HG03135 (cell line): ENCODE data around the gene MYL12A.
"Not testable (repeated sequence)": the region's sequence is repeated elsewhere in the genome, so short reads cannot be mapped to it uniquely, and the experiment has no call there.

Experiments
- ATAC-seq: cut with Tn5 transposase; IDR thresholded peaks from one replicate; pipeline ENCODE4 v1.9.1; 2021; ENCODE audit warnings: mild to moderate bottlenecking, moderate library complexity; ENCODE audit not compliant: unreplicated experiment

The MYL12A gene

DNA sequence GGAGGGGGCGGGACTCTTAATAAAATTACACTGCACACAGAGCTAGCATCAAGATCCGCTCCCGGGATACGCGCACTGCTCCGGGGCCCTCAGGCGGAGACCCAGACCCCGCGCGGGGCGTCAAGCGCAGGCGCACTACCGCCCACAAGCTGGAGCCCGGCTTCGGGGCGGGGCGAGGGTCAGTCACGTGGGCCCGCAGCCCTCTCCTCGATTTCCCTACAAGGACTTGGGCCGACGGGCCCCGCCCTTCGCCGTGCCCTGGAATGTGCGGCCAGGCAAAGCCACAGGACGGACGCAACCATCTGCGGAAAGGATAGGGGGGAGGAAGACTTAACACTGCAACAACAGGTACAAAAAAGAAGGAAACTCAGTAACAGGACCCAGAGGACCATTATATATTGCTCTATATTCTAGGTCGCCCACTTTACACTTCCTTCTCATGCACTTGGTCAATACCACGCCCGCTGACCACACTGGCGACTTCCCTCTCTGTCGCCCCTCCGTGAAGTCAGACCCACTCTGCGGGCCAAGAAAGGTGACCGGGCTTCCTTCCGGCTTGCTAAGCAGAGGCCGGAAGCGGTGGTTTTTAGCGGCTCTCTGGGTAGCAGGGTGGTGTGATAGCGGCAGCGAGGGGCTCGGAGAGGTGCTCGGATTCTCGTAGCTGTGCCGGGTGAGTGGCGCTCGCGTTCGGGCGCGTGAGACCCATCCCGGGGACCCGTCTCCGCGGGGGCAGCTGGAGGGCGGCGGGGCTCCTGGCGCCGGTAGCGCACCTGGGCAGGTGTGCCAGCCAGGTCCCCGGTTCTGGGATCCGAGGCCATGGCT, at the start of gene MYL12A:
TSS of gene MYL12A (plus strand) at position 562 of the 822 bp plus-strand sequence. CDS start 5,447 bp downstream, outside the sequence.
- ATAC-seq = peak; percentile 84

- ATAC-seq = not testable (repeated sequence)
These were observed 49.2 kb upstream of the MYL12A start for GRCh38 chr18:3198260-3198860.

GRCh38 chr18:3199942-3200645, 47.5 kb upstream of the MYL12A start:
- ATAC-seq = no peak

- ATAC-seq = no peak
These were observed 42.4 kb upstream of the MYL12A start for GRCh38 chr18:3205239-3205638.

GRCh38 chr18:3207565-3207964, 40.0 kb upstream of the MYL12A start:
- no peak for ATAC-seq

DNA sequence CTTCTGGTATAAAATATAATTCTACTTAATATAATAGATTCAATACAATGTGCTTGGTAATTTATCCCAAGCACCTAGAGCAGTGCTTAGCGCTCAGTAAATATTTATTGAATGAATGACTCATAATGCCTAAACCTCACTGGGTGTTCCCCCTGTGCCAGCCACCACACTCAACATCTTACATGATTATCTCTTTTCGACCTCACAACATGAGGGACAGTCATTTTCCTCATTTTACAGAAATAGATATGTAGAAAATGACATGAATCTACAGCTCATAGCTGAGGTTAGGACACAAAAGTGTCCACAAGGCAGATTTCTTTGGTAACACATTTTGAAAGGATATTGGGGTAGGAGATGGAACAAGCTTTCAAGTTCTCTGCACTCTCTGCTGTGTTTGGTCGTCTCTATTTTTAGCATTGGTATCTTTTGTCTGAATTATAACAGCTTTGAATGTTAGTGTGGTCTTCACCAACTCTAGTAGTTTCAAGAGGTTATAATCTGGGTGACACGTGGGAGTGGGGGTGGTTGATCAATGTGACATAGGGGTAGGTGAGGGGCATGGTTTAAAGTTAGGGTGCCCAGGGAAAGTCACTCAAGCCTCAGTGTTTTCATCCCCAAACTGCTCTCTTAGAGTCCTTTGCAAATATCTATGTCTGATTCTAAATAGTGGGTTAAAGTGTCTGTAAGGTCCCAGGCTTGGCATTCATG, 37.6 kb upstream of the MYL12A start:
- ATAC-seq = no peak

GRCh38 chr18:3211236-3211992, 36.2 kb upstream of the MYL12A start:
- no peak for ATAC-seq

DNA sequence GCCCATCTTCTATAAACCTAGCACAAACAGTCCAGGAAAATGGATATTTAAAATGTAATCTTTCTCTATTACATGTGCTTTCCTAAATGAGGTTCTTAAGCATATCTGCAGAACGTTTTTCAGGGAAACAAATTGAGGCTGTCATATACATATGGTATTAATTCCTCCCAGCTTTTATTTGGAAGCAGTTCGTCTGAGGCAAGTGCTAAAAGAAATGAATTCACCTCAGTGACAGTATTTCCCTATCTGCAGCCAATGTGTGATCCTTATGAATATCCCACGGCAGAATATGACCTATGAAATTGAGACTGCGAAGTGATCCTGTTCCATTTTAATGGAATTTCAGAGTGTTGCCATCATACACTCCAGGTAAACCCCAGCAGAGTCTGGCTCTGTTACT, 34.9 kb upstream of the MYL12A start:
- ATAC-seq = no peak

GRCh38 chr18:3213300-3214059, 34.1 kb upstream of the MYL12A start:
- no peak for ATAC-seq

- no peak for ATAC-seq
These were observed 32.6 kb upstream of the MYL12A start for GRCh38 chr18:3214855-3215637.

GRCh38 chr18:3216987-3217386, 30.6 kb upstream of the MYL12A start:
- no peak for ATAC-seq

DNA sequence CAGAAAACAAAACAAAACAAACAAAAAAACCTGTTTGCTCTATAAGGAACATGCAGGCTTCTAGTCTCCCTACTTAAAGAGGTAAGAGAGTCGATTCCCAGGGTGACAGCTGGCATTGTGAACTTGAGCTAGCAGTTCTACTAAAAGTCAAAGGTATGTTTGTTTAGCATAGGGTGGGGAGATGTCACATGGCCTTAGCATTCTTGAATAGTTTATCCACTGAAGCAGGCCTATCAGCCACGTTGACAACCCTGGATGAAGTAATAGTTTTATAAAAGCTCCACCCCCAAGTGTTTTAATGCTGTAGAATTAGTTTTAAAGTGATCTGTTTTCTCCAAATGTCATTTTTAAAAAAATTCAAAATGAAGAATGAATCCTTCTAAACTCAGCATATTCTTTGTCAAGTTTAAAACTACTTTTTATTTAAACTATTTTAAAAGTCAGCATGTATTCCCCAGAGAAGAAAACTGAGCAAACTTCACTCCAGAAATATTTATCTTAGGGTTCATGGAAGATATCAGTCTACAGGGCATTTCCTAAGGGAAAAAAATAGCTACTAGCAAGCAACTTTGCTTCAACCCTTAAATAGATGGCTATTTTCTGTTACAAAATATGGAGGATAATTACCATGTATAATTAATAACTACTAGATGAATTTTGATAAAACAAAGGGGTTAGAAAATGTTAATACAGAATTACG, 29.5 kb upstream of the MYL12A start:
- no peak for ATAC-seq

GRCh38 chr18:3218819-3219218, 28.8 kb upstream of the MYL12A start:
- no peak for ATAC-seq

- ATAC-seq = no peak
These were observed 28.4 kb upstream of the MYL12A start for GRCh38 chr18:3219241-3219630.

DNA sequence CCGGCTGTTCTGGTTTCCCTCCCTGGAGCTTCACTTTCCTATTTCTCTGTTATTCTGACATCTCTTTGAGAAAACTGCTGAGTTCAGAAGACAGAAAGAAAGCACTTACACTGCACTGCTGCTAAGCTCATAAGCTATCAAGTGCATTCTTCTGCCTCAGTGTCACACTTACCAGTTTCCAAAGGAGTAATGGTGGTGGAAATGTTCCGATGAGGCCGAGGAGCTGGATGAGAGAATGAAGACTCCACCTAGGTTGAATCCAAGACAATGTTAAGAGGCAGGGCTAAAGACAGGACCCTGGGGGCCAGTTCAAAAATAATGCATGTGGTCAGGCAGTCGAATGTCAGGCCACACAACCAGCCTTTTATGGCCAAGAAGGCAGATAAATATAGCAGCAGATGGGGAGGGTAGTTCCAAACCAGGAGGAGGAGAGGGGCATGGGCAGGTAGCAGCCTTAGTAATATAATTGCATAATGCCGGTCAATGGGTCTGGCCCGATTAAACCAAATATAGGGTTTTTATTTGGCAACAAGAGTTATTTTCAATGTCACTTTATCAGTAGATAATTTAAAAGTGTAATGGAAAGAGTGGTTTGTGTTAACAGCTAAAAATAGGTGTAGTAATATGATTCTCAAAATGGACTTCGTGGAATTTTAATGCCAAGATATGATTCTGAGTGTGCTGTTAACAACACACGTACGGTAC, 27.8 kb upstream of the MYL12A start, which contains the start of gene MYOM1:
TSS of gene MYOM1 (minus strand) at position 338 of the 705 bp plus-strand sequence. CDS start 4,745 bp downstream, outside the sequence.
- ATAC-seq = no peak

DNA sequence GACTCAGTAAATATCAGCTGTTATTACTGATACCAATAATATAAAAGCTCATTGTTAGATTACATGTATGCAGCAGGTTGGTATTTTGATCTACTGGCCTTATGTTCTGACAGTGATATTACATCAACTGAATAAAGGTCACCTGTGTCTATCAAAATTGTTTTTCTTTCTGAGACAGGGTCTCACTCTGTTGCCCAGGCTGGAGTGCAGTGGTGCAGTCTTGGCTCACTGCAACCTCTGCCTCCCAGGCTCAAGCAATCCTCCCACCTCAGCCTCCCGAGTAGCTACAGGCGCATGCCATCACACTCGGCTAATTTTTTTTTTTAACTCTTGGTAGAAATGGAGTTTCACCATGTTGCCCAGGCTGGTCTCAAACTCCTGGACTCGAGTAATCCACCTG, 26.7 kb upstream of the MYL12A start:
- ATAC-seq = not testable (repeated sequence)

DNA sequence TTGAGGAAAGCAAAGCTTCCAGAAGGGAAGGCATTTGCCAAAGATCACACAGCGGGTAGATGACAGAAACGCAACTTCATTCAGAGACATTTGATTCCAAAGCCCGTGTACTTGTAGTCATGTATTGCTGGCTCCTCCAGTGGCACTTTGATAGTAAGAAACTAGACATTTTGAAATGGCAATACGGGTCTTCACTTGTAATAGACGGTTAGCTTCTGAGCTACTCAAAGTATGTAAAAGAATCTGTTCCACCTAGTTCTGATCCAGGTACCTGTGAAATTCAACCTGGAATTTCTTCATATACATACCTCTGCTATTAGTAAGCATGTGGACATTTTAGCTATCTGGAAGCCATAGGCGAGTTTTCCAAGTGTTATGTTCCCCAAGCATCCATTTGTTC, 26.1 kb upstream of the MYL12A start:
- ATAC-seq = no peak

- ATAC-seq = no peak
These were observed 24.2 kb upstream of the MYL12A start for GRCh38 chr18:3223356-3223755.
